DLD1 (cell line): ENCODE results near the gene SDHAF4.
"Not testable (repeated sequence)": the region's sequence is repeated elsewhere in the genome, so short reads cannot be mapped to it uniquely, and the experiment has no call there.

Source experiments
- in situ Hi-C: cut with HindIII; loops from 2 replicates; pipeline ENCODE4 v1.10.0; 2017; ENCODE audit warnings: low sequenced_read_pairs

Gene SDHAF4

DNA sequence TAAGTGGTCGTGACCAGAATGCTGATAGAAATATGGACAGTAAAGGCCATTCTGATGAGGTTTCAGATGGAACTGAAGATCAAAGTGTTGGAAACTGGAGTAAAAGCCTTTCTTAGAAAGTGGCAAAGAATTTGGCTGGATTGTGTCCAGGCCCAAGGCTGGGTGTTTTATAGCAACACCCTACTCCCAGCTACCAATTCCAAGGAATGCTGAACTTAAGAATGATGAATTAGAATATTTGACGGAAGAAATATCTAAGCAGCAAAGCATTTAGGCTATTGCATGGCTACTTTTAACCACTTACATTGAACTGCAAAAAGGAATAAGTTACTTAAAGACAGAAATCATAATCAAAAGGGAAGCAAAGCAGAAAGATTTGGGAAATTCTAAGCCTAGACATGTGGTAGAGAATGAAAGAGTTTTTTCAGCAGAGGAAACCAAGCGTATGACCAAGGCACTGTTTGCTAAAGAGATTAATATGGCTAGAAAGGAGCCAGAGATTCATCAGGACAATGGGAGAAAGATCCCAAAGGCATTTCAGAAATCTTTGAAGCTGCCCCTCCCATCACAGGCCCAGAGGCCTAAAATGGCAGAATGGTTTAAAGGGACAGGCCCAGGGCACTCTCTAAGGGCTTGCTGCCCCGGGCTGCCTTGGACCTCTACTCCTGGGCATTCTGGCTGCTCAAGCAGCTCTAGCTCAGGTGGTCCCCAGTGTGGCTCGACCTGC lies 25.8 kb downstream of the SDHAF4 start:
- in situ Hi-C loops, result no loop called here

DNA sequence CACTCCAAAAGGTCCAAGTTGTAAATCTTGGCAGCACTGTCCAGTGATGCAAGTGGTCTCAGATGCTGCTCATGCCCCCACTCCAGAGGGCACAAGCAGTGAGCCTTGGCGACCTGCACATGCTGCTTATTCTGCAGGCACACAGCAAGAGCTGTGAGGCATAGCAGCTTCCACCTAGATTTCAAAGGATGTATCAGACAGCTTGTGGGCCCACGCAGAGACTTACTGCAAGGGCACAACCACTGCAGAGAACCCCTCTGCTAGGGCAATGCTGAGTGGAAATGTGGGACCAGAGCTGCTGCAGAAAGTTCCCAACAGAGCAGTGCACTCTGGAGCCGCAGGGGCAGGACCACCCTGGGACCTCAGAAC lies 26.4 kb downstream of the SDHAF4 start:
- in situ Hi-C loops, result no loop called here

- in situ Hi-C loops, result no loop called here
Observed at GRCh38 chr6:70599187-70599586, 32.5 kb downstream of the SDHAF4 start.

DNA sequence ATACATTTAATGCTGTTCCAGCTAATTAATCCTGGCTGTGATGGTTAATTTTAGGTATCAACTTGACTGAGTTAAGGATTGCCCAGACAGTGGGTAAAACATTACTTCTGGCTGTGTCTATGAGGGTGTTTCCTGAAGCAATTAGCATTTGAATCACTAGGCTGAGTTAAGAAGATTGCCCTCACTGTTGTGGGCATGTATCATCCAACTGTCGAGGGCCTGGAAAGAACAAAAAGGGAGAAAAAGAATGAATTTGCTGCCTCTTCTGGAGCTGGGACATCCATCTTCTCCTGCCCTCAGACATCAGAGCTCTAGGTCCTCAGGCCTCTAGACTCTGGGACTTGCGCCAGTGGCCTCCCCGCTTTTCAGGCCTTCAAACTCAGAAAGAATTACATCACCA lies 34.3 kb downstream of the SDHAF4 start:
- in situ Hi-C loops, result no loop called here

GRCh38 chr6:70604254-70604653 lies 37.5 kb downstream of the SDHAF4 start:
- in situ Hi-C loops, result no loop called here

GRCh38 chr6:70607371-70607770 lies 40.6 kb downstream of the SDHAF4 start:
- in situ Hi-C loops, result not testable (repeated sequence)

GRCh38 chr6:70609181-70609580 lies 42.5 kb downstream of the SDHAF4 start:
- in situ Hi-C loops, result not testable (repeated sequence)

DNA sequence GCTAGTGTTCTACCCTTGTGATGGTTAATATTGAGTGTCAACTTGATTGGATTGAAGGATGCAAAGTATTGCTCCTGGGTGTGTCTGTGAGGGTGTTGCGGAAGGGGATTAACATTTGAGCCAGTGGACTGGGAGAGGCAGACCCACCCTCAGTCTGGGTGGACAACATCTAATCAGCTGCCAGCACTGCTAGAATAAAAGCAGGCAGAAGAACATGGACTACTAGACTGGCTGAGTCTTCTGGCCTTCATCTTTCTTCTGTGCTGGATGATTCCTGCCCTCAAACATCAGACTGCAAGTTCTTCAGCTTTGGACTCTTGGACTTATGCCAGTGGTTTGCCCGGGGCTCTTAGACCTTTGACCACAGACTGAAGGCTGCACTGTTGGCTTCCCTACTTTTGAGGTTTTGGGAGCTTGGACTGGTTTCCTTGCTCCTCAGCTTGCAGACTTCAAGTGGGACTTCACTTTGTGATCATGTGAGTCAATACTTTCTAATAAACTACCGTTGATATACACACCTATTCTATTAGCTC lies 50.1 kb downstream of the SDHAF4 start:
- in situ Hi-C loops, result no loop called here

- in situ Hi-C loops, result no loop called here
Observed at GRCh38 chr6:70620746-70621145, 54.0 kb downstream of the SDHAF4 start.

- in situ Hi-C loops, result no loop called here
Observed at GRCh38 chr6:70622461-70622860, 55.7 kb downstream of the SDHAF4 start.

DNA sequence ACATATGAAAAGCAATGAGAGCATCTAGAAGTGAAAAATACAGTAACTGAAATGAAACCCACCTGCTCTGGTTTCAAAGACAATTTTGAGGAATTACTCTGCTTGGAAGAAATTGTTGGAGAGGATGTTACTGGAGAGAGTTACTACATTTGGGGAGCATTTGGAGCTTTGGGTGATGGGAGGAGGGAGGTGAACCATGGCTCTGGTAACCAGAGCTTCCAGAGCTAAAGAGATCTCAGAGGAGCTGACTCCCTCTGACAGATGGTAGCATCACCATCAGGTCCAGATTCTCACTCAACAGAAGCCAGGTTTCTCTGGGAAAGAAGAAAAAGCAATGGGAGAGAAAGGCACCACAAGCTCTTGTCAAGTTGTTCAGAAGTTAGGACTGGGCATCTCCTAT lies 58.7 kb downstream of the SDHAF4 start:
- in situ Hi-C loops, result no loop called here

DNA sequence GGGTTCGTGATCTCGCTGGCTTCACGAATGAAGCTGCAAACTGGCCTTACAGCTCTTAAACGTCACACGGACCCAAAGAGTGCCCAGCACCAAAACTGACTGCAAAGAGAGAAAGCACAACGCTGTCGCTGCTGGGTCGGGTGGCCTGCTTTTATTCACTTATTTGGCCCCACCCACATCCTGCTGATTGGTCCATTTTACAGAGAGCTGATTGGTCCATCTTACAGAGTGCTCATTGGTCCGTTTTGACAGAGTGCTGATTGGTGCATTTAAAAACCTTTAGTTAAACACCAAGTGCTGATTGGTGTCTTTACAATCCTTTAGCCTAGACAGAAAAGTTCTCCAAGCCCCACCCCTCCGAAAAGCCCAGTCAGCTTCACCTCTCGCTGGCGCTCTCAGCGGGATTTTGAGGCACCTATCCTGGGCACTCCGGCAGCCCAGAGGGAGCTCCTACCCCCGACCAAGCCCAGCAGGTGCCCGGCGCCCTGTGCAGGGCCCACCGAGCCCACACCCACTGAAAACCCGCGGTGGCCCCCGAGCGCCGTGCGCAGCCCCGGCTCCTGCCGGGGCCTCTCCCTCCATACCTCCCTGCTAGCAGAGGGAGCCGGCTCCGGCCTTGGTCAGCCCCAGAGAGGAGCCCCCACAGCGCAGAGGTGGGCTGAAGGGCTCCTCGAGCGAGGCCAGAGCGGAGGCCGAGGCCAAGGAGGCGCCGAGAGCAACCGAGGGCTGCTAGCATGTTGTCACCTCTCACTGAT lies 60.9 kb downstream of the SDHAF4 start:
- in situ Hi-C loops, result no loop called here

- in situ Hi-C loops, result no loop called here
Observed at GRCh38 chr6:70629929-70630328, 63.2 kb downstream of the SDHAF4 start.

GRCh38 chr6:70633870-70634269 lies 67.1 kb downstream of the SDHAF4 start:
- in situ Hi-C loops, result no loop called here

DNA sequence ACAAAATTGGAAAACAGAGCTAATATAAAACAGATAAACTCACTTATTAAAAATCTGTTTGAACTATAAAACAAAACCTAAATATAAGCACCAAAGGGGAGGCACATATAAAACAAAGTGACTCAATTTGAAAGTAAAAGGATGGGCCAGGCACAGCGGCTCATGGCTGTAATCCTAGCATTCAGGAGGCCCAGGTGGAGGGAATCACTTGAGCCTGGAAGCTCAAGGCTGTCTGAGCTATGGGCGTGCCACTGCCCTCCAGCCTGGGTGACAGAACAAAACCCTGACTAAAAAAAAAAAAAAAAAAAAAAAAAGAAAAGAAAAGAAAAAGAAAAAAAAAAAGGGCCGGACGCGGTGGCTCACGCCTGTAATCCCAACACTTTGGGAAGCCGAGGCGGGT lies 69.9 kb downstream of the SDHAF4 start:
- in situ Hi-C loops, result no loop called here

DNA sequence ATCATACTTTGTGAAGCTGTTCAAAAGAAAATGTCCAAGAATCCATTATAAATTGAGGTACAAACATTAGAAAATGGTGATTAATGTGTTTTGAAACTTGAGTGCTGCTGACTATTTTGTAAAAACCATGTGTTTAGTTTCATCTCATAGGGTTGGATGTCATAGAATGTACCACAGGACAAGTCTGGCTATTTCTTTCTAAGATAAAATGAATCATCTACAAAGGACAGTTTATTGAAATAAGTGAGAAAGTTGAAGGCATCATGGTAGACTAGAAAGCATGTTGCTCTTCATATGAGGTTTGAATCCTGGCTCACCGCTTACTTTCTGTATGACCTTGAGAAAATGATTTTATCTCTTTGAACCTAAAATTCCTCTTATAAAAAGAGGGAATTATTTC lies 71.7 kb downstream of the SDHAF4 start:
- in situ Hi-C loops, result no loop called here
